Caco-2 (cell line): Measurements from ENCODE around the gene TIMP2. TPM values are rescaled to one million over a fixed set of nuclear protein-coding genes. Genes with fewer than 3 reads are reported as not detected.
A peak's percentile ranks its signal among the peaks of the same experiment; 100 is the strongest.

ENCODE experiments used
- BruUV-seq: library from RNA; stranded (reverse); fragments of 400-500 nt; replicated peaks from 2 replicates; lab custom pipeline; 2021; lab: Mats Ljungman, UMichigan
- CTCF ChIA-PET: fragments of 300-600 bp; sonication (Branson Sonifier 250); formaldehyde crosslinking; loops from one replicate; lab custom pipeline; 2022; ENCODE audit warnings: antibody characterized with exemption; lab: Charles Lee
- POLR2A ChIA-PET: fragments of 300-600 bp; sonication (Branson Sonifier 250); formaldehyde crosslinking; loops from one replicate; lab custom pipeline; 2022; ENCODE audit warnings: antibody characterized with exemption; lab: Charles Lee
- DNase-seq, 2 experiments: peaks; one replicate each; pipeline versions ENCODE4 v3.0.0 to v3.0.0-alpha.2; 2020 to 2022
- H3K27me3 ChIP-seq: replicated peaks from 2 replicates; pipeline ENCODE4 v1.6.0; 2011; ENCODE audit warnings: low read length; ENCODE audit not compliant: control insufficient read depth, insufficient read depth
- H3K36me3 ChIP-seq: 2 replicates; pipeline ENCODE4 v1.5.1; 2011; ENCODE audit warnings: low read length; ENCODE audit not compliant: control insufficient read depth, insufficient read depth
- H3K4me1 ChIP-seq: fragments of 250-450 bp; sonication (Bioruptor Pico); 2 replicates; pipeline ENCODE4 v1.5.1; 2020; ENCODE audit warnings: mild to moderate bottlenecking
- H3K4me3 ChIP-seq: 2 replicates; pipeline ENCODE4 v1.5.1; 2011; ENCODE audit warnings: low read depth, mild to moderate bottlenecking, control low read depth, low read length
- H3K9me3 ChIP-seq: fragments of 250-450 bp; sonication (Bioruptor Pico); 2 replicates; pipeline ENCODE4 v1.5.1; 2020; ENCODE audit warnings: mild to moderate bottlenecking, moderate library complexity
- H3K27ac Mint-ChIP-seq: one replicate; pipeline ENCODE4 v1.8.0; 2022; ENCODE audit warnings: mixed read lengths; ENCODE audit not compliant: unreplicated experiment
- H3K27me3 Mint-ChIP-seq: one replicate; pipeline ENCODE4 v1.8.0; 2022; ENCODE audit warnings: mixed read lengths; ENCODE audit not compliant: insufficient read depth, unreplicated experiment
- H3K36me3 Mint-ChIP-seq: one replicate; pipeline ENCODE4 v1.8.0; 2022; ENCODE audit warnings: mild to moderate bottlenecking, mixed read lengths; ENCODE audit not compliant: insufficient read depth, unreplicated experiment
- H3K4me1 Mint-ChIP-seq: one replicate; pipeline ENCODE4 v1.8.0; 2022; ENCODE audit warnings: low read depth, mixed read lengths; ENCODE audit not compliant: unreplicated experiment
- H3K4me3 Mint-ChIP-seq: one replicate; pipeline ENCODE4 v1.8.0; 2022; ENCODE audit warnings: mild to moderate bottlenecking, moderate library complexity, mixed read lengths; ENCODE audit not compliant: unreplicated experiment
- H3K9me3 Mint-ChIP-seq: one replicate; pipeline ENCODE4 v1.8.0; 2022; ENCODE audit warnings: mixed read lengths; ENCODE audit not compliant: unreplicated experiment
- CTCF ChIP-seq, 2 experiments: fragments of 200-600 bp in 1 of 2; IDR thresholded peaks; 1 replicate in 1 of 2; 2 replicates in 1 of 2; pipeline versions ENCODE4 v1.5.1 to v1.8.0; 2011 to 2022; ENCODE audit warnings: antibody characterized with exemption in 1 of 2, control low read depth in 1 of 2, inconsistent platforms in 1 of 2, low read depth in 1 of 2, low read length in 1 of 2, mild to moderate bottlenecking in 1 of 2, moderate library complexity in 1 of 2; ENCODE audit not compliant: insufficient read depth in 1 of 2, severe bottlenecking in 1 of 2, unreplicated experiment in 1 of 2
- intact Hi-C: fragments of 100-400 bp; cut with micrococcal nuclease; formaldehyde crosslinking; loops from one replicate; pipeline ENCODE4 v1.10.0; 2022; ENCODE audit not compliant: unreplicated experiment
- total RNA-seq: library from RNA; stranded (reverse); gene quantifications from 2 replicates; pipeline ENCODE4 v1.2.3, GENCODE V29; 2022

The TIMP2 gene
- total RNA-seq, 1 experiment from 2014 or later: 70.1 TPM

GRCh38 chr17:78923660-78924453 is 1.3 kb downstream of the TIMP2 start:
- BruUV-seq: TSS peak; percentile 53
- peak; percentile 85 to 87 for DNase-seq
- ChIA-PET CTCF (interaction anchor here (0.5 to 1.1 kb wide), 6 partner anchors 9 to 73 kb away, joined by 3 to 5 read pairs (median 4); no protein-coding TSS in a partner anchor), POLR2A (interaction anchor here (0.6 to 1.1 kb wide), 3 partner anchors 25 to 48 kb away, joined by 3 to 4 read pairs (median 4); no protein-coding TSS in a partner anchor)
- Histone ChIP-seq H3K4me1 (peaks cover 27% of the 10 kb centered on the region), H3K4me3 (peak overlapping the region; percentile 80), H3K27me3 (no peaks in the 10 kb centered on the region), H3K36me3 (peaks cover 2% of the 10 kb centered on the region; the same call in 1 of the 2 replicates), H3K9me3 (no peaks in the 10 kb centered on the region)
- Mint-ChIP-seq H3K9me3 (no peaks in the 10 kb centered on the region), H3K27me3 (peaks cover 3% of the 10 kb centered on the region), H3K4me1 (peaks cover 30% of the 10 kb centered on the region), H3K27ac (peak overlapping the region; percentile 85), H3K4me3 (peak overlapping the region; percentile 90), H3K36me3 (peaks cover 37% of the 10 kb centered on the region)
- no peak for TF ChIP-seq CTCF (IDR thresholded peaks at IDR 0.05; ENCODE audit: insufficient read depth in 1 of 2, low read depth in 1 of 2, low read length in 1 of 2, severe bottlenecking in 1 of 2, unreplicated experiment in 1 of 2)
- intact Hi-C loops: loop anchor here (2.0 to 5.0 kb wide), 3 partner anchors 38 to 57 kb away; no protein-coding TSS in a partner anchor

GRCh38 chr17:78922816-78923498 is 2.2 kb downstream of the TIMP2 start:
- H3K4me3 ChIP-seq: 0 out of 2 replicates have a peak overlapping the region, but pooled peaks have one; percentile 80
- ChIA-PET CTCF (interaction anchor here (0.5 to 1.1 kb wide), 6 partner anchors 8 to 72 kb away, joined by 3 to 5 read pairs (median 4); no protein-coding TSS in a partner anchor), POLR2A (interaction anchor here (0.6 to 1.1 kb wide), 3 partner anchors 24 to 49 kb away, joined by 3 to 4 read pairs (median 4); no protein-coding TSS in a partner anchor)
- H3K4me1 Mint-ChIP-seq: peaks cover 30% of the 10 kb centered on the region
- no peaks in the 10 kb centered on the region for H3K9me3 ChIP-seq
- intact Hi-C loops: loop anchor here (5.0 kb wide), 2 partner anchors 39 to 56 kb away; no protein-coding TSS in a partner anchor
- no peaks in the 10 kb centered on the region for H3K9me3 Mint-ChIP-seq
- DNase-seq: no peak
- peaks cover 2% of the 10 kb centered on the region; the same call in 1 of the 2 replicates for H3K36me3 ChIP-seq
- peaks cover 1% of the 10 kb centered on the region for H3K27me3 Mint-ChIP-seq
- peaks cover 27% of the 10 kb centered on the region for H3K4me1 ChIP-seq
- H3K36me3 Mint-ChIP-seq: peaks cover 37% of the 10 kb centered on the region
- peak overlapping the region; percentile 85 for H3K27ac Mint-ChIP-seq
- peak overlapping the region; percentile 90 for H3K4me3 Mint-ChIP-seq
- no peaks in the 10 kb centered on the region for H3K27me3 ChIP-seq
- BruUV-seq: no TSS peak
- TF ChIP-seq CTCF (IDR thresholded peaks at IDR 0.05; ENCODE audit: insufficient read depth in 1 of 2, low read depth in 1 of 2, low read length in 1 of 2, severe bottlenecking in 1 of 2, unreplicated experiment in 1 of 2): no peak
